Loucy (cell line): ENCODE data around the gene SUMO1.

Experiments
- H2AFZ ChIP-seq: fragments of 200-600 bp; sonication (generic); 2 replicates; pipeline ENCODE4 v1.6.0; 2016; ENCODE audit warnings: antibody characterized with exemption, mild to moderate bottlenecking, low read length, moderate library complexity
- H3F3A ChIP-seq: fragments of 200-600 bp; 2 replicates; pipeline ENCODE4 v1.6.0; 2016; ENCODE audit warnings: antibody characterized with exemption, low read depth, mild to moderate bottlenecking
- H3K27me3 ChIP-seq: fragments of 200-600 bp; sonication (generic); 2 replicates; pipeline ENCODE4 v1.6.1; 2014; ENCODE audit warnings: low read length, mild to moderate bottlenecking; ENCODE audit not compliant: insufficient read depth, poor library complexity, severe bottlenecking
- H3K36me3 ChIP-seq: fragments of 200-600 bp; sonication (generic); 2 replicates; pipeline ENCODE4 v1.6.1; 2016; ENCODE audit warnings: low read length; ENCODE audit not compliant: insufficient read depth
- H3K4me1 ChIP-seq: fragments of 200-600 bp; sonication (generic); 2 replicates; pipeline ENCODE4 v1.5.1; 2014; ENCODE audit warnings: low read length, mild to moderate bottlenecking; ENCODE audit not compliant: insufficient read depth, poor library complexity, severe bottlenecking
- H3K4me2 ChIP-seq: fragments of 200-600 bp; sonication (generic); 2 replicates; pipeline ENCODE4 v1.6.0; 2014; ENCODE audit warnings: antibody characterized with exemption, low read length, low read depth, mild to moderate bottlenecking; ENCODE audit not compliant: poor library complexity, severe bottlenecking
- H3K4me3 ChIP-seq: fragments of 200-600 bp; sonication (generic); 2 replicates; pipeline ENCODE4 v1.5.1; 2014; ENCODE audit warnings: low read length, mild to moderate bottlenecking, mixed read lengths; ENCODE audit not compliant: poor library complexity, severe bottlenecking
- H3K79me2 ChIP-seq: fragments of 200-600 bp; sonication (generic); 2 replicates; pipeline ENCODE4 v1.6.1; 2014; ENCODE audit warnings: low read length; ENCODE audit not compliant: insufficient read depth
- H3K9ac ChIP-seq: fragments of 200-600 bp; sonication (generic); 2 replicates; pipeline ENCODE4 v1.6.0; 2014; ENCODE audit warnings: mild to moderate bottlenecking, low read depth, low read length, moderate library complexity; ENCODE audit not compliant: poor library complexity, severe bottlenecking
- H3K9me2 ChIP-seq: fragments of 200-600 bp; sonication (generic); replicated peaks from 2 replicates; pipeline ENCODE4 v1.6.1; 2016; ENCODE audit warnings: low read depth, low read length, mixed read lengths
- H3K9me3 ChIP-seq: fragments of 200-600 bp; sonication (generic); 2 replicates; pipeline ENCODE4 v1.6.1; 2014; ENCODE audit warnings: mild to moderate bottlenecking, antibody characterized with exemption, low read length, low read depth; ENCODE audit not compliant: insufficient read depth
- H4K20me1 ChIP-seq: fragments of 200-600 bp; sonication (generic); 2 replicates; pipeline ENCODE4 v1.6.0; 2014; ENCODE audit warnings: antibody characterized with exemption, low read length, mild to moderate bottlenecking; ENCODE audit not compliant: insufficient read depth, poor library complexity, severe bottlenecking
- EZH2phosphoT487 ChIP-seq: fragments of 200-600 bp; IDR thresholded peaks from 2 replicates; pipeline ENCODE4 v1.6.1; 2018; ENCODE audit warnings: antibody characterized with exemption, mild to moderate bottlenecking, moderate library complexity, borderline replicate concordance
- TF ChIP-seq, protein P1 (sequence below): fragments of 200-600 bp; sonication (generic); conservative IDR thresholded peaks from 2 replicates; pipeline ENCODE4 v1.5.1; 2014; ENCODE audit warnings: mild to moderate bottlenecking, antibody characterized with exemption, low read length

The SUMO1 gene

DNA sequence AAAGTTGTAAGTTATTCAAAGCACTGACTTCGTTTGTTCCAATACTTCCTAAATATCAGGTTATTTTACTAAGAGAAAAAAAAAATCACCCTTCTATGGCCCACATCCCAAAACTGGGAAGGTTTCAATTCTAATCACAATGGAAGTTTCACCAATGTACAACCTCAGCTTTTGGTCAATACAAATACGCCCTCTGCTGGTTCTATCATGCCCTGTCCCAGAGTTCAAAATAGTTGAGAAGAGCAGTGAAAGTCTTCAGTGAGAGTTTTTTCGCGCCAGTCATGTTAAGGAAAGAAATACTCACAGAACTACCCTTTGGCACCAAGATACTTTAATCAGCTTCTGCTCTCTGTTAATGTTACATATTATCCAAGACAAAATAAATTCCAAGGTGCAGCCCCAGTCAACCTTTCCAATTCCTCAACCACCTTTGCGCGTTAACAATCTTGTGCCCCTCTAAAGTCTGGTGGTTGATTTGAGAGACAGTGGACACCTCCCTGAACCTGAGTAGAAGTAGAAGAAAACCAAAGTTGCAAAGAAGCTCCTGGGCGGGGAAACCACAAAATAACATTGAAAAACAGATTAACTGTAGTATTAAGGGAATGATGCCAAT lies 59.9 kb downstream of the SUMO1 start:
- Histone ChIP-seq H3K9me3 (no peaks in the 10 kb centered on the region), H3K9ac (no peak overlapping the region), H4K20me1 (no peaks in the 10 kb centered on the region), H3K4me2 (no peak overlapping the region), H3F3A (no peaks in the 10 kb centered on the region), H3K4me1 (no peaks in the 10 kb centered on the region), H3K79me2 (no peaks in the 10 kb centered on the region), H3K4me3 (no peak overlapping the region), H3K9me2 (no peaks in the 10 kb centered on the region), H3K36me3 (no peaks in the 10 kb centered on the region), H3K27me3 (no peaks in the 10 kb centered on the region), H2AFZ (no peak overlapping the region)
- TF ChIP-seq, protein P1, sequence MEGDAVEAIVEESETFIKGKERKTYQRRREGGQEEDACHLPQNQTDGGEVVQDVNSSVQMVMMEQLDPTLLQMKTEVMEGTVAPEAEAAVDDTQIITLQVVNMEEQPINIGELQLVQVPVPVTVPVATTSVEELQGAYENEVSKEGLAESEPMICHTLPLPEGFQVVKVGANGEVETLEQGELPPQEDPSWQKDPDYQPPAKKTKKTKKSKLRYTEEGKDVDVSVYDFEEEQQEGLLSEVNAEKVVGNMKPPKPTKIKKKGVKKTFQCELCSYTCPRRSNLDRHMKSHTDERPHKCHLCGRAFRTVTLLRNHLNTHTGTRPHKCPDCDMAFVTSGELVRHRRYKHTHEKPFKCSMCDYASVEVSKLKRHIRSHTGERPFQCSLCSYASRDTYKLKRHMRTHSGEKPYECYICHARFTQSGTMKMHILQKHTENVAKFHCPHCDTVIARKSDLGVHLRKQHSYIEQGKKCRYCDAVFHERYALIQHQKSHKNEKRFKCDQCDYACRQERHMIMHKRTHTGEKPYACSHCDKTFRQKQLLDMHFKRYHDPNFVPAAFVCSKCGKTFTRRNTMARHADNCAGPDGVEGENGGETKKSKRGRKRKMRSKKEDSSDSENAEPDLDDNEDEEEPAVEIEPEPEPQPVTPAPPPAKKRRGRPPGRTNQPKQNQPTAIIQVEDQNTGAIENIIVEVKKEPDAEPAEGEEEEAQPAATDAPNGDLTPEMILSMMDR: peak; percentile 90
- TF ChIP-seq EZH2phosphoT487: no peak

DNA sequence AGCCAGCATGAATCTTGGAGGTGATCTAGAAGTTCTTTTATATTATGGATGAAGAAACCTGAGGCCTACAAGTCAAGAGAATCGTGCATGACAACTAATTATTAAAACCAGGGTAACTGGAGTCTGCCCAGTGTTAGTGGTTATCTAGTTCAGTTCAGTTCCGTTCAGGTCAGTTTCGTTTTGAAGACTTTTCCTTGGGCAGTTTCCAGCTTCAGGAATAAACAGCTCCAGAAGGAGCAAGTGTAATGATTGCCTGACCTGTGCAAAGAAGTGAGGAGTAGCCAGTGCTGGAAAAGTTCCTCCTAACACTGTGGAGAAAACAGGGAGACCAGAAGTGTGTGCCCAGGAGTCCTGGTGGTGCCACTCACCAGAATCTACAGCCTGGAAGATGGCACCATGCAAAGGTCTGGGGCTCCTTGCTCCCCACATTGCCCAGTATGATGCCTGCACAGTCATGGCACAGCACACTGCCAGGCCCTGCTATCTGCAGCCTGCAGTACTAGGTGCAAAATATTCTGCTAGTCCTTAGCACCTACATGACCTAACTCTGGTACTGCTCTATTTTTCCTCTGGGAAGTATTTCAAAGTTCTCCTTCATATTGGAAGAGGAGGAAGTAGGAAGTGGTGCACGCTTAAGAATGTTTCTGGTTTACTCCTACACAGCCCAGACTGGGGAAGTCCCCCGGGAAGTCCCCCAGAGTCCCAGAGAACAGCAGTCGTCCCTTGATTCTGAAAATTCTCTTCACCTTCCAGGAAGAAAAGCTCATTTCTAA lies 65.8 kb downstream of the SUMO1 start:
- Histone ChIP-seq H2AFZ (no peak overlapping the region), H3K9me3 (no peaks in the 10 kb centered on the region), H3K79me2 (no peaks in the 10 kb centered on the region), H3F3A (no peaks in the 10 kb centered on the region), H3K4me1 (no peaks in the 10 kb centered on the region), H3K9ac (no peak overlapping the region), H3K4me2 (no peak overlapping the region), H3K9me2 (no peaks in the 10 kb centered on the region), H3K36me3 (no peaks in the 10 kb centered on the region), H4K20me1 (no peaks in the 10 kb centered on the region), H3K4me3 (no peak overlapping the region), H3K27me3 (no peaks in the 10 kb centered on the region)
- TF ChIP-seq, protein P1: no peak
- TF ChIP-seq EZH2phosphoT487: no peak

GRCh38 chr2:202171241-202171825 lies 67.1 kb downstream of the SUMO1 start:
- H3K79me2 ChIP-seq: no peaks in the 10 kb centered on the region
- H3K36me3 ChIP-seq: no peaks in the 10 kb centered on the region
- H4K20me1 ChIP-seq: no peaks in the 10 kb centered on the region
- no peaks in the 10 kb centered on the region for H3K9me3 ChIP-seq
- H3K4me3 ChIP-seq: no peak overlapping the region
- no peaks in the 10 kb centered on the region for H3F3A ChIP-seq
- H3K4me2 ChIP-seq: no peak overlapping the region
- no peaks in the 10 kb centered on the region for H3K27me3 ChIP-seq
- no peaks in the 10 kb centered on the region for H3K9me2 ChIP-seq
- H3K9ac ChIP-seq: no peak overlapping the region
- no peaks in the 10 kb centered on the region for H3K4me1 ChIP-seq
- H2AFZ ChIP-seq: 0 out of 2 replicates have a peak overlapping the region, but pooled peaks have one; percentile 16
- TF ChIP-seq, protein P1: no peak
- no peak for TF ChIP-seq EZH2phosphoT487
